Ascending aorta (tissue), 2 donors: ENCODE measurements around the gene RAPH1. TPM values are rescaled to one million over a fixed set of nuclear protein-coding genes. Genes with fewer than 3 reads are reported as not detected.
A peak's percentile ranks its signal among the peaks of the same experiment; 100 is the strongest.
"Not testable (repeated sequence)": the region's sequence is repeated elsewhere in the genome, so short reads cannot be mapped to it uniquely, and the experiment has no call there.

Experiments used
- DNase-seq, 2 donors: peaks; one replicate each; pipeline ENCODE4 v3.0.0-alpha.2; 2019; ENCODE audit warnings: low spot score in 2 of 2
- H3K27ac ChIP-seq, 2 donors: fragments of 200-600 bp; sonication (generic); one replicate each; pipeline ENCODE4 v1.5.1; 2016 to 2017; ENCODE audit warnings: mild to moderate bottlenecking in 1 of 2
- H3K27me3 ChIP-seq: fragments of 200-600 bp; sonication (generic); one replicate; pipeline ENCODE4 v1.5.1; 2017
- H3K36me3 ChIP-seq, 2 donors: fragments of 200-600 bp; sonication (generic); one replicate each; pipeline ENCODE4 v1.5.1; 2016
- H3K4me1 ChIP-seq, 2 donors: fragments of 200-600 bp; sonication (generic); one replicate each; pipeline ENCODE4 v1.5.1; 2016 to 2017; ENCODE audit warnings: mild to moderate bottlenecking in 1 of 2
- H3K4me3 ChIP-seq, 2 donors: fragments of 200-600 bp; sonication (generic); one replicate each; pipeline ENCODE4 v1.5.1; 2016 to 2017; ENCODE audit warnings: mild to moderate bottlenecking in 1 of 2
- H3K9me3 ChIP-seq, 2 donors: fragments of 200-600 bp; sonication (generic); one replicate each; pipeline ENCODE4 v1.5.1; 2016
- CTCF ChIP-seq, 3 experiments: fragments of 200-600 bp in 2 of 3; fragments of 450-650 bp in 1 of 3; sonication (generic) in 2 of 3; IDR thresholded peaks; one replicate each; pipeline ENCODE4 v1.5.1; 2016 to 2019; ENCODE audit warnings: antibody characterized with exemption in 3 of 3, mild to moderate bottlenecking in 1 of 3, moderate library complexity in 1 of 3
- intact Hi-C: fragments of 100-400 bp; cut with DNase I; formaldehyde crosslinking; loops from one replicate; pipeline ENCODE4 v1.15.1; 2023
- total RNA-seq: library from RNA; depleted of rRNA; stranded (reverse); fragments of >200 nt; gene quantifications from one replicate; pipeline ENCODE4 v1.1.0, GENCODE V29; 2016

Gene RAPH1
- total RNA-seq, 1 donor from 2014 or later, result 49.8 TPM

DNA sequence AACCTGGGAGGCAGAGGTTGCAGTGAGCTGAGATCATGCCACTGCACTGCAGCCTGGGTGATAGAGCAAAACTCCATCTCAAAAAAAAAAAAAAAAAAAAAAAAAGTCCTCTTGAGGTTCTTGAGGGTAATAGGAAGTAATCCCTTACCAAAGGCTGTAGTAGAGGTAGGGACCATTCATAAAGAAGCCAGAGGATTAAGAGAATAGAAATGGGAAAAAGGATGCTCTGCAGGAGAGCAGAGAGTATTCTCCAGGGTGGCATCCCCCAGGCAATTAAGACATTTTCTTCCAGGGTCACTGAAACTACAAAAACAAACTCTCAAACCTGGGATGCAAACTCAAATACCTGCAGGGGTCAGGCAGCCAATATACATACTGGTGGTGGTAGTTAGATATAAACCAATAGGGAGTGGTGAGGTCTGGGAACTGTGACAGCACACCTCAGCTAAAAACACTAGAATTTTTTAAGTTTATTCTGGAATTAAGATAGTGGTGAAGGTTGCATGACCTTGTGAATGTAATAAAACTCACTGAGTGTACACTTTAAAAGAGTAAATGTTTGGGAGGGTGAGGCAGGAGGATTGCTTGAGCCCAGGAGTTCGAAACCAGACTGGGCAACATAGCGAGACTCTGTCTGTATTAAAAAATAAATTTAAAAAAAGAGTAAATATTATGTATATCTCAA, 24.7 kb downstream of the RAPH1 start:
- Histone ChIP-seq H3K9me3 (no peaks in the 10 kb centered on the region), H3K4me1 (no peaks in the 10 kb centered on the region), H3K36me3 (no peaks in the 10 kb centered on the region), H3K27me3 (no peaks in the 10 kb centered on the region), H3K4me3 (no peak overlapping the region), H3K27ac (no peak overlapping the region)
- intact Hi-C loops, result no loop called here
- TF ChIP-seq CTCF (IDR thresholded peaks at IDR 0.05), result no peak
- DNase-seq, result no peak

- DNase-seq, H3K27me3 ChIP-seq, H3K36me3 ChIP-seq, H3K9me3 ChIP-seq, intact Hi-C loops, H3K27ac ChIP-seq, H3K4me3 ChIP-seq, H3K4me1 ChIP-seq: not testable (repeated sequence)
Observed at GRCh38 chr2:203503460-203503859, 31.6 kb downstream of the RAPH1 start.

DNA sequence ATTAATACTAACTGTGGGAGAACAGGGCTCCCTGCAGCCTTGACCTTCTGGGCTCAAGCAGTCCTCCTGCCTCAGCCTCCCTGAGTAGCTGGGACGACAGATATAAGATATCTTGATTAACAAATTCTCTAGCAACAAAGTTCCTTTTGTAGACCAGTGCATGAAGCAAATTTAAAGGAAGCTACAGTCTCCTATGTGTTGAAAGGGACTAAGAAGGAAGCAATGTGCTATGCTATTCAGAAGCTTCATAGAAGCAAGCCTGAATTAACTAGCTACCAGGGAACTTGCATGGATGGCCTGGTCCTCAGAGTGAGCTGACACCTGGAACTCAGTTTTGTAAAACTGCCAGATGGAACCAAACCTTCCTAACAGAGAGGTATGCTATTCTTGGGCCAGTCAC, 33.2 kb downstream of the RAPH1 start:
- Histone ChIP-seq H3K27me3 (no peaks in the 10 kb centered on the region), H3K36me3 (no peaks in the 10 kb centered on the region)
- intact Hi-C loops, result no loop called here

DNA sequence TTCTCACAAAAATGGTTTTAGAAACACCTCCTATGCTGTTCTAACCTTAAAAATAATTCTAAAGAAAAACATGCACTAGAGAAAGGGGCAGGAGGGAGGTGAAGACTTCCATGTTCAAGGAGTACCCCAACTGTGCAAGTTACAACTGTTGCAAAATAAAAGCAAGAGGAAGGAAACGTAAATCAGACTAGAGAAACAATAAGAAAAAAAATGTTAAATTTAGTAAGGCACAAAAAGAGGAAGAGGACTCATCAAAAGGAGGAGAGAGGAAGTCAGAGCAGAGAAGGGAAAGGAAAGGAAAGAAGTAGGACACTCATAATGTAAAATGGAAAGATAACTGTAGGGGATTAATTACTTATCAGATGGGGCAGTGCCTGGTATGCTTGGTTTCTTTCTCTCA, 34.1 kb downstream of the RAPH1 start:
- TF ChIP-seq CTCF (IDR thresholded peaks at IDR 0.05), result no peak
- Histone ChIP-seq H3K27ac (no peak overlapping the region), H3K9me3 (no peaks in the 10 kb centered on the region), H3K27me3 (no peaks in the 10 kb centered on the region), H3K4me1 (no peaks in the 10 kb centered on the region), H3K36me3 (no peaks in the 10 kb centered on the region), H3K4me3 (no peak overlapping the region)
- no peak for DNase-seq
- intact Hi-C loops, result no loop called here

More for the DNA sequence above, 33.2 kb downstream of the RAPH1 start:
- Histone ChIP-seq H3K4me3 (no peak overlapping the region), H3K4me1 (no peaks in the 10 kb centered on the region), H3K9me3 (no peaks in the 10 kb centered on the region), H3K27ac (peak overlapping the region in 1 of 2 donors; percentile 19)
- DNase-seq, result no peak
- no peak for TF ChIP-seq CTCF (IDR thresholded peaks at IDR 0.05)

GRCh38 chr2:203500297-203500696, 34.8 kb downstream of the RAPH1 start:
- H3K4me3 ChIP-seq, result no peak overlapping the region
- no peak overlapping the region for H3K27ac ChIP-seq
- no peaks in the 10 kb centered on the region for H3K4me1 ChIP-seq
- intact Hi-C loops, result no loop called here
- H3K27me3 ChIP-seq, result no peaks in the 10 kb centered on the region
- no peak for DNase-seq
- TF ChIP-seq CTCF (IDR thresholded peaks at IDR 0.05), result no peak
- H3K36me3 ChIP-seq, result no peaks in the 10 kb centered on the region
- H3K9me3 ChIP-seq, result no peaks in the 10 kb centered on the region

- no peak for DNase-seq
- no peak for TF ChIP-seq CTCF (IDR thresholded peaks at IDR 0.05)
- intact Hi-C loops, result loop anchor here (5.0 kb wide), 1 partner anchor 34 kb away; no protein-coding TSS in a partner anchor
- no peak overlapping the region for H3K27ac ChIP-seq
- H3K36me3 ChIP-seq, result peaks cover 0 to 4% of the 10 kb centered on the region in 2 donors
- H3K4me3 ChIP-seq, result no peak overlapping the region
- H3K4me1 ChIP-seq, result no peaks in the 10 kb centered on the region
- H3K27me3 ChIP-seq, result no peaks in the 10 kb centered on the region
- H3K9me3 ChIP-seq, result no peaks in the 10 kb centered on the region
Observed at GRCh38 chr2:203498161-203498560, 36.9 kb downstream of the RAPH1 start.
